22Rv1 (cell line): Measurements from ENCODE around the gene ADAM12.

Experiments used
- H3K27ac ChIP-seq: fragments of 450-650 bp; 2 replicates; pipeline ENCODE4 v1.5.1; 2017
- CTCF ChIP-seq: fragments of 450-650 bp; IDR thresholded peaks from 2 replicates; pipeline ENCODE4 v1.5.1; 2017; ENCODE audit warnings: mild to moderate bottlenecking
- ZFX ChIP-seq: fragments of 450-650 bp; IDR thresholded peaks from 2 replicates; pipeline ENCODE4 v1.6.1; 2017; ENCODE audit warnings: antibody characterized with exemption, borderline replicate concordance

ADAM12 gene

GRCh38 chr10:126198681-126199080 is 189.6 kb downstream of the ADAM12 start:
- no peak overlapping the region for H3K27ac ChIP-seq
- no peak for TF ChIP-seq CTCF
- no peak for TF ChIP-seq ZFX

- no peak overlapping the region for H3K27ac ChIP-seq
- TF ChIP-seq ZFX (no peak), CTCF (no peak)
Observed at GRCh38 chr10:126197036-126197543, 191.2 kb downstream of the ADAM12 start.

- TF ChIP-seq ZFX (no peak), CTCF (no peak)
- H3K27ac ChIP-seq, result no peak overlapping the region
Observed at GRCh38 chr10:126196281-126196680, 192.0 kb downstream of the ADAM12 start.

GRCh38 chr10:126191192-126191591 is 197.1 kb downstream of the ADAM12 start:
- no peak for TF ChIP-seq ZFX
- no peak for TF ChIP-seq CTCF
- no peak overlapping the region for H3K27ac ChIP-seq

- H3K27ac ChIP-seq, result no peak overlapping the region
- TF ChIP-seq CTCF (no peak), ZFX (no peak)
Observed at GRCh38 chr10:126188679-126189200, 199.5 kb downstream of the ADAM12 start.

DNA sequence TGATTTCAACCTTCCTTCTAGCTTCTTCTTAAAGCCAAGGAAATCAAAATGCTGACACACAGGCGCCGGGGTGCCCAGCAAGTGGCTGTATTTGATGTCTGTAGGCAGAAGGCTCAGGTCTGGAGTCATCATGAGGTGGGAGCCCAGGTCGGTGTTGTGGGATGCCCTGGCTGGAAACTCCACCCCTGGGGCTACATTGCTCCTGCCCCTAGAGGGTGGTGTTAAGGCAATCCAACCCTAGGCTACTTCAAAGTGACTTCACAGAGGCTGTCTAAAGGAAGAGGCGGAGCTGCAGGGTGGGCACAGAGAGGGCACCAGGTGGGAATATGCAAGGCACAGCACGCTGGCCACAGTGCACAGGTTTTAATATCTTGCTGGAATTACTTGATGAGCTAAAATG is 200.9 kb downstream of the ADAM12 start:
- TF ChIP-seq ZFX, result no peak
- no peak for TF ChIP-seq CTCF

GRCh38 chr10:126186766-126187165 is 201.5 kb downstream of the ADAM12 start:
- TF ChIP-seq CTCF, result no peak
- TF ChIP-seq ZFX, result no peak
- no peak overlapping the region for H3K27ac ChIP-seq

More for the DNA sequence above, 200.9 kb downstream of the ADAM12 start:
- H3K27ac ChIP-seq, result no peak overlapping the region
